GM23338 (cell line): ENCODE measurements around the gene BMP8B. TPM values are rescaled to one million over a fixed set of nuclear protein-coding genes. Genes with fewer than 3 reads are reported as not detected.

Experiments used
- ATAC-seq: fragments of 200-7000 bp; cut with Tn5 transposase; 3 replicates; pipeline ENCODE4 v1.9.1; 2020
- DNase-seq: peaks from one replicate; pipeline ENCODE4 v3.0.0-alpha.2; 2015; ENCODE audit warnings: low spot score
- H2AFZ ChIP-seq: fragments of 200-600 bp; sonication (generic); 2 replicates; pipeline ENCODE4 v1.8.0; 2016; ENCODE audit warnings: antibody characterized with exemption, mild to moderate bottlenecking, moderate library complexity
- H3F3A ChIP-seq: fragments of 200-600 bp; sonication (generic); replicated peaks from 2 replicates; pipeline ENCODE4 v1.8.0; 2017; ENCODE audit warnings: antibody characterized with exemption, mixed run types, low read depth
- H3K27ac ChIP-seq: fragments of 200-600 bp; sonication (generic); 2 replicates; pipeline ENCODE4 v1.6.1; 2016; ENCODE audit warnings: low read depth
- H3K27me3 ChIP-seq: fragments of 200-600 bp; sonication (generic); 2 replicates; pipeline ENCODE4 v1.8.0; 2016; ENCODE audit warnings: mild to moderate bottlenecking, mixed run types, moderate library complexity; ENCODE audit not compliant: insufficient read depth
- H3K36me3 ChIP-seq: fragments of 200-600 bp; sonication (generic); 2 replicates; pipeline ENCODE4 v1.8.0; 2016; ENCODE audit warnings: mild to moderate bottlenecking; ENCODE audit not compliant: insufficient read depth
- H3K4me1 ChIP-seq: fragments of 200-600 bp; sonication (generic); 2 replicates; pipeline ENCODE4 v1.8.0; 2016; ENCODE audit warnings: mild to moderate bottlenecking, moderate library complexity; ENCODE audit not compliant: insufficient read depth
- H3K4me2 ChIP-seq: fragments of 200-600 bp; sonication (generic); 2 replicates; pipeline ENCODE4 v1.7.1; 2017; ENCODE audit warnings: mixed run types
- H3K4me3 ChIP-seq: fragments of 200-600 bp; sonication (generic); 2 replicates; pipeline ENCODE4 v1.6.1; 2016; ENCODE audit warnings: mixed run types
- H3K79me2 ChIP-seq: fragments of 200-600 bp; sonication (generic); replicated peaks from 2 replicates; pipeline ENCODE4 v1.8.0; 2017; ENCODE audit warnings: mild to moderate bottlenecking; ENCODE audit not compliant: insufficient read depth
- H3K9me2 ChIP-seq: fragments of 200-600 bp; sonication (generic); 2 replicates; pipeline ENCODE4 v1.8.0; 2017; ENCODE audit not compliant: insufficient read depth
- H4K20me1 ChIP-seq: fragments of 200-600 bp; sonication (generic); replicated peaks from 2 replicates; pipeline ENCODE4 v1.8.0; 2017; ENCODE audit warnings: mild to moderate bottlenecking; ENCODE audit not compliant: insufficient read depth
- H3K27ac Mint-ChIP-seq: 2 replicates; pipeline ENCODE4 v1.8.0; 2020; ENCODE audit warnings: inconsistent platforms, mild to moderate bottlenecking, moderate library complexity, mixed read lengths
- H3K27me3 Mint-ChIP-seq: 3 replicates; pipeline ENCODE4 v1.8.0; 2022; ENCODE audit warnings: low read depth, mild to moderate bottlenecking, moderate library complexity, mixed read lengths, inconsistent platforms; ENCODE audit not compliant: insufficient read depth, poor library complexity
- H3K36me3 Mint-ChIP-seq: 3 replicates; pipeline ENCODE4 v1.8.0; 2021; ENCODE audit warnings: low read depth, mild to moderate bottlenecking, inconsistent platforms, moderate library complexity, mixed read lengths
- H3K4me1 Mint-ChIP-seq: 3 replicates; pipeline ENCODE4 v1.8.0; 2020; ENCODE audit warnings: mild to moderate bottlenecking, inconsistent platforms, mixed read lengths
- H3K4me3 Mint-ChIP-seq: 3 replicates; pipeline ENCODE4 v1.8.0; 2021; ENCODE audit warnings: moderate library complexity, mild to moderate bottlenecking, inconsistent platforms, mixed read lengths
- H3K9me3 Mint-ChIP-seq: 3 replicates; pipeline ENCODE4 v1.8.0; 2020; ENCODE audit warnings: moderate library complexity, mild to moderate bottlenecking, inconsistent platforms, mixed read lengths
- CREB1 ChIP-seq: fragments of 250-450 bp; sonication (Bioruptor Pico); IDR thresholded peaks from 2 replicates; pipeline ENCODE4 v1.5.0; 2020; ENCODE audit warnings: low read depth, mild to moderate bottlenecking, moderate library complexity
- EZH2 ChIP-seq: fragments of 200-600 bp; sonication (generic); IDR thresholded peaks from one replicate; pipeline ENCODE4 v1.8.0; 2017; ENCODE audit warnings: antibody characterized with exemption, mild to moderate bottlenecking, low read depth; ENCODE audit not compliant: unreplicated experiment
- NANOG ChIP-seq: IDR thresholded peaks from 2 replicates; pipeline ENCODE4 v1.6.1; 2016; ENCODE audit warnings: antibody characterized with exemption, borderline replicate concordance
- STAT1 ChIP-seq: IDR thresholded peaks from one replicate; pipeline ENCODE4 v1.6.1; 2016; ENCODE audit warnings: antibody characterized with exemption; ENCODE audit not compliant: unreplicated experiment
- polyA plus RNA-seq: library from polyadenylated mRNA; unstranded; fragments of >200 nt; fragmentation: Nextera tagmentation; extraction: Ambion mirVana; gene quantifications from 2 replicates; pipeline ENCODE4 v1.2.1, GENCODE V29; 2016
- total RNA-seq: library from RNA; depleted of rRNA; stranded (reverse); fragments of >200 nt; shearing (Covaris generic); gene quantifications from 2 replicates; pipeline ENCODE4 v1.2.3, GENCODE V29; 2014
- TF ChIP-seq, protein P1 (sequence below), 2 experiments: fragments of 200-600 bp in 1 of 2; sonication (generic) in 1 of 2; conservative IDR thresholded peaks; 2 replicates each; pipeline versions ENCODE4 v1.5.1 to v1.6.1; 2016 to 2017; ENCODE audit warnings: antibody characterized with exemption in 2 of 2, low read depth in 2 of 2, mild to moderate bottlenecking in 2 of 2, moderate library complexity in 1 of 2
- TF ChIP-seq, protein P2 (sequence below): fragments of 250-450 bp; sonication (Bioruptor Pico); IDR thresholded peaks from 2 replicates; pipeline ENCODE4 v1.5.0; 2020; ENCODE audit warnings: mild to moderate bottlenecking, moderate library complexity
- TF ChIP-seq, protein P3 (sequence below): IDR thresholded peaks from 2 replicates; pipeline ENCODE4 v1.6.1; 2016; ENCODE audit warnings: antibody characterized with exemption
- TF ChIP-seq, protein P4 (sequence below): IDR thresholded peaks from one replicate; pipeline ENCODE4 v1.6.1; 2018; ENCODE audit warnings: antibody characterized with exemption; ENCODE audit not compliant: unreplicated experiment

Gene BMP8B
- total and polyA plus RNA-seq, 2 experiments from 2014 or later: 0.16 to 0.90 TPM

DNA sequence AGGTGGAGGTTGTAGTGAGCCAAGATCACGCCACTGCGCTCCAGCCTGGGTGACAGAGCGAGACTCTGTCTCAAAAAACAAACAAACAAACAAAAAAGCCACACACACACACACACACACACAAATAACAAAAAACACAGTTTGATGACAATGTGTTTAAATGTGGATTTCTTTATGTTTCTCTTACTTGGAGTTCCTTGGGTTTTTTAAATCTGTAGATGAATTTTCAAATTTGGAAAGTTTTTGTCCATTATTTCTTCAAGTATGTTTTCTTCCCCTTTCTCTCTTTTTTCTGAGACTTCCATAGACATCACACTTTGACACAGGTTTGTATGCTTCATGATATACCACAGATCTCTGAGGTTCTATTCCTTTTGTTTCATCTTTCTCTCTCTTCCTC lies 62.1 kb downstream of the BMP8B start:
- H3K27me3 ChIP-seq: peaks cover 100% of the 10 kb centered on the region
- H3K27ac ChIP-seq: no peak overlapping the region
- Mint-ChIP-seq H3K4me3 (no peak overlapping the region), H3K4me1 (no peaks in the 10 kb centered on the region), H3K27ac (no peak overlapping the region), H3K9me3 (no peaks in the 10 kb centered on the region), H3K27me3 (peaks cover 60% of the 10 kb centered on the region), H3K36me3 (no peaks in the 10 kb centered on the region)
- no peaks in the 10 kb centered on the region for H3F3A ChIP-seq
- DNase-seq (no peak), ATAC-seq (no peak)
- H3K79me2 ChIP-seq: no peaks in the 10 kb centered on the region
- no peaks in the 10 kb centered on the region for H3K9me2 ChIP-seq
- no peak overlapping the region for H2AFZ ChIP-seq
- H4K20me1 ChIP-seq: no peaks in the 10 kb centered on the region
- no peak overlapping the region for H3K4me2 ChIP-seq
- H3K4me3 ChIP-seq: no peak overlapping the region
- TF ChIP-seq EZH2: no peak
- TF ChIP-seq, protein P1, sequence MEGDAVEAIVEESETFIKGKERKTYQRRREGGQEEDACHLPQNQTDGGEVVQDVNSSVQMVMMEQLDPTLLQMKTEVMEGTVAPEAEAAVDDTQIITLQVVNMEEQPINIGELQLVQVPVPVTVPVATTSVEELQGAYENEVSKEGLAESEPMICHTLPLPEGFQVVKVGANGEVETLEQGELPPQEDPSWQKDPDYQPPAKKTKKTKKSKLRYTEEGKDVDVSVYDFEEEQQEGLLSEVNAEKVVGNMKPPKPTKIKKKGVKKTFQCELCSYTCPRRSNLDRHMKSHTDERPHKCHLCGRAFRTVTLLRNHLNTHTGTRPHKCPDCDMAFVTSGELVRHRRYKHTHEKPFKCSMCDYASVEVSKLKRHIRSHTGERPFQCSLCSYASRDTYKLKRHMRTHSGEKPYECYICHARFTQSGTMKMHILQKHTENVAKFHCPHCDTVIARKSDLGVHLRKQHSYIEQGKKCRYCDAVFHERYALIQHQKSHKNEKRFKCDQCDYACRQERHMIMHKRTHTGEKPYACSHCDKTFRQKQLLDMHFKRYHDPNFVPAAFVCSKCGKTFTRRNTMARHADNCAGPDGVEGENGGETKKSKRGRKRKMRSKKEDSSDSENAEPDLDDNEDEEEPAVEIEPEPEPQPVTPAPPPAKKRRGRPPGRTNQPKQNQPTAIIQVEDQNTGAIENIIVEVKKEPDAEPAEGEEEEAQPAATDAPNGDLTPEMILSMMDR (conservative IDR thresholded peaks at IDR 0.05; ENCODE audit: low read depth in 2 of 2): no peak
- no peak for TF ChIP-seq CREB1 (CRISPR knock-in tag)
- no peak for TF ChIP-seq NANOG
- TF ChIP-seq, protein P2, sequence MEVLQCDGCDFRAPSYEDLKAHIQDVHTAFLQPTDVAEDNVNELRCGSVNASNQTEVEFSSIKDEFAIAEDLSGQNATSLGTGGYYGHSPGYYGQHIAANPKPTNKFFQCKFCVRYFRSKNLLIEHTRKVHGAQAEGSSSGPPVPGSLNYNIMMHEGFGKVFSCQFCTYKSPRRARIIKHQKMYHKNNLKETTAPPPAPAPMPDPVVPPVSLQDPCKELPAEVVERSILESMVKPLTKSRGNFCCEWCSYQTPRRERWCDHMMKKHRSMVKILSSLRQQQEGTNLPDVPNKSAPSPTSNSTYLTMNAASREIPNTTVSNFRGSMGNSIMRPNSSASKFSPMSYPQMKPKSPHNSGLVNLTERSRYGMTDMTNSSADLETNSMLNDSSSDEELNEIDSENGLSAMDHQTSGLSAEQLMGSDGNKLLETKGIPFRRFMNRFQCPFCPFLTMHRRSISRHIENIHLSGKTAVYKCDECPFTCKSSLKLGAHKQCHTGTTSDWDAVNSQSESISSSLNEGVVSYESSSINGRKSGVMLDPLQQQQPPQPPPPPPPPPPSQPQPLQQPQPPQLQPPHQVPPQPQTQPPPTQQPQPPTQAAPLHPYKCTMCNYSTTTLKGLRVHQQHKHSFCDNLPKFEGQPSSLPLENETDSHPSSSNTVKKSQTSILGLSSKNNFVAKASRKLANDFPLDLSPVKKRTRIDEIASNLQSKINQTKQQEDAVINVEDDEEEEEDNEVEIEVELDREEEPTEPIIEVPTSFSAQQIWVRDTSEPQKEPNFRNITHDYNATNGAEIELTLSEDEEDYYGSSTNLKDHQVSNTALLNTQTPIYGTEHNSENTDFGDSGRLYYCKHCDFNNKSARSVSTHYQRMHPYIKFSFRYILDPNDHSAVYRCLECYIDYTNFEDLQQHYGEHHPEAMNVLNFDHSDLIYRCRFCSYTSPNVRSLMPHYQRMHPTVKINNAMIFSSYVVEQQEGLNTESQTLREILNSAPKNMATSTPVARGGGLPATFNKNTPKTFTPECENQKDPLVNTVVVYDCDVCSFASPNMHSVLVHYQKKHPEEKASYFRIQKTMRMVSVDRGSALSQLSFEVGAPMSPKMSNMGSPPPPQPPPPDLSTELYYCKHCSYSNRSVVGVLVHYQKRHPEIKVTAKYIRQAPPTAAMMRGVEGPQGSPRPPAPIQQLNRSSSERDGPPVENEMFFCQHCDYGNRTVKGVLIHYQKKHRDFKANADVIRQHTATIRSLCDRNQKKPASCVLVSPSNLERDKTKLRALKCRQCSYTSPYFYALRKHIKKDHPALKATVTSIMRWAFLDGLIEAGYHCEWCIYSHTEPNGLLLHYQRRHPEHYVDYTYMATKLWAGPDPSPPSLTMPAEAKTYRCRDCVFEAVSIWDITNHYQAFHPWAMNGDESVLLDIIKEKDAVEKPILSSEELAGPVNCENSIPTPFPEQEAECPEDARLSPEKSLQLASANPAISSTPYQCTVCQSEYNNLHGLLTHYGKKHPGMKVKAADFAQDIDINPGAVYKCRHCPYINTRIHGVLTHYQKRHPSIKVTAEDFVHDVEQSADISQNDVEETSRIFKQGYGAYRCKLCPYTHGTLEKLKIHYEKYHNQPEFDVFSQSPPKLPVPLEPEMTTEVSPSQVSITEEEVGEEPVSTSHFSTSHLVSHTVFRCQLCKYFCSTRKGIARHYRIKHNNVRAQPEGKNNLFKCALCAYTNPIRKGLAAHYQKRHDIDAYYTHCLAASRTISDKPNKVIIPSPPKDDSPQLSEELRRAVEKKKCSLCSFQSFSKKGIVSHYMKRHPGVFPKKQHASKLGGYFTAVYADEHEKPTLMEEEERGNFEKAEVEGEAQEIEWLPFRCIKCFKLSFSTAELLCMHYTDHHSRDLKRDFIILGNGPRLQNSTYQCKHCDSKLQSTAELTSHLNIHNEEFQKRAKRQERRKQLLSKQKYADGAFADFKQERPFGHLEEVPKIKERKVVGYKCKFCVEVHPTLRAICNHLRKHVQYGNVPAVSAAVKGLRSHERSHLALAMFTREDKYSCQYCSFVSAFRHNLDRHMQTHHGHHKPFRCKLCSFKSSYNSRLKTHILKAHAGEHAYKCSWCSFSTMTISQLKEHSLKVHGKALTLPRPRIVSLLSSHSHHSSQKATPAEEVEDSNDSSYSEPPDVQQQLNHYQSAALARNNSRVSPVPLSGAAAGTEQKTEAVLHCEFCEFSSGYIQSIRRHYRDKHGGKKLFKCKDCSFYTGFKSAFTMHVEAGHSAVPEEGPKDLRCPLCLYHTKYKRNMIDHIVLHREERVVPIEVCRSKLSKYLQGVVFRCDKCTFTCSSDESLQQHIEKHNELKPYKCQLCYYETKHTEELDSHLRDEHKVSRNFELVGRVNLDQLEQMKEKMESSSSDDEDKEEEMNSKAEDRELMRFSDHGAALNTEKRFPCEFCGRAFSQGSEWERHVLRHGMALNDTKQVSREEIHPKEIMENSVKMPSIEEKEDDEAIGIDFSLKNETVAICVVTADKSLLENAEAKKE (CRISPR knock-in tag): no peak
- TF ChIP-seq, protein P3, sequence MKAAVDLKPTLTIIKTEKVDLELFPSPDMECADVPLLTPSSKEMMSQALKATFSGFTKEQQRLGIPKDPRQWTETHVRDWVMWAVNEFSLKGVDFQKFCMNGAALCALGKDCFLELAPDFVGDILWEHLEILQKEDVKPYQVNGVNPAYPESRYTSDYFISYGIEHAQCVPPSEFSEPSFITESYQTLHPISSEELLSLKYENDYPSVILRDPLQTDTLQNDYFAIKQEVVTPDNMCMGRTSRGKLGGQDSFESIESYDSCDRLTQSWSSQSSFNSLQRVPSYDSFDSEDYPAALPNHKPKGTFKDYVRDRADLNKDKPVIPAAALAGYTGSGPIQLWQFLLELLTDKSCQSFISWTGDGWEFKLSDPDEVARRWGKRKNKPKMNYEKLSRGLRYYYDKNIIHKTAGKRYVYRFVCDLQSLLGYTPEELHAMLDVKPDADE: no peak
- TF ChIP-seq, protein P4, sequence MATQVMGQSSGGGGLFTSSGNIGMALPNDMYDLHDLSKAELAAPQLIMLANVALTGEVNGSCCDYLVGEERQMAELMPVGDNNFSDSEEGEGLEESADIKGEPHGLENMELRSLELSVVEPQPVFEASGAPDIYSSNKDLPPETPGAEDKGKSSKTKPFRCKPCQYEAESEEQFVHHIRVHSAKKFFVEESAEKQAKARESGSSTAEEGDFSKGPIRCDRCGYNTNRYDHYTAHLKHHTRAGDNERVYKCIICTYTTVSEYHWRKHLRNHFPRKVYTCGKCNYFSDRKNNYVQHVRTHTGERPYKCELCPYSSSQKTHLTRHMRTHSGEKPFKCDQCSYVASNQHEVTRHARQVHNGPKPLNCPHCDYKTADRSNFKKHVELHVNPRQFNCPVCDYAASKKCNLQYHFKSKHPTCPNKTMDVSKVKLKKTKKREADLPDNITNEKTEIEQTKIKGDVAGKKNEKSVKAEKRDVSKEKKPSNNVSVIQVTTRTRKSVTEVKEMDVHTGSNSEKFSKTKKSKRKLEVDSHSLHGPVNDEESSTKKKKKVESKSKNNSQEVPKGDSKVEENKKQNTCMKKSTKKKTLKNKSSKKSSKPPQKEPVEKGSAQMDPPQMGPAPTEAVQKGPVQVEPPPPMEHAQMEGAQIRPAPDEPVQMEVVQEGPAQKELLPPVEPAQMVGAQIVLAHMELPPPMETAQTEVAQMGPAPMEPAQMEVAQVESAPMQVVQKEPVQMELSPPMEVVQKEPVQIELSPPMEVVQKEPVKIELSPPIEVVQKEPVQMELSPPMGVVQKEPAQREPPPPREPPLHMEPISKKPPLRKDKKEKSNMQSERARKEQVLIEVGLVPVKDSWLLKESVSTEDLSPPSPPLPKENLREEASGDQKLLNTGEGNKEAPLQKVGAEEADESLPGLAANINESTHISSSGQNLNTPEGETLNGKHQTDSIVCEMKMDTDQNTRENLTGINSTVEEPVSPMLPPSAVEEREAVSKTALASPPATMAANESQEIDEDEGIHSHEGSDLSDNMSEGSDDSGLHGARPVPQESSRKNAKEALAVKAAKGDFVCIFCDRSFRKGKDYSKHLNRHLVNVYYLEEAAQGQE: no peak
- no peak for TF ChIP-seq STAT1
- no peaks in the 10 kb centered on the region for H3K36me3 ChIP-seq
- no peaks in the 10 kb centered on the region for H3K4me1 ChIP-seq
